NCI-H128 (cell line): ENCODE measurements around the gene NFIX.

Experiments used
- DNase-seq: peaks from one replicate; lab custom pipeline; 2025; ENCODE audit not compliant: unreplicated experiment; lab: John Stamatoyannopoulos, UW

NFIX gene

GRCh38 chr19:12987190-12987589 is 8.1 kb upstream of the NFIX start:
- no peak for DNase-seq

GRCh38 chr19:12987781-12988180 is 7.5 kb upstream of the NFIX start:
- no peak for DNase-seq

GRCh38 chr19:12990431-12990830 is 4.8 kb upstream of the NFIX start:
- DNase-seq: no peak

GRCh38 chr19:12990853-12991252 is 4.4 kb upstream of the NFIX start:
- DNase-seq: no peak

- DNase-seq: no peak
These were observed 4.0 kb upstream of the NFIX start for GRCh38 chr19:12991296-12991695.

GRCh38 chr19:12992729-12993128 is 2.5 kb upstream of the NFIX start:
- no peak for DNase-seq

GRCh38 chr19:12993562-12993961 is 1.7 kb upstream of the NFIX start:
- DNase-seq: no peak

- no peak for DNase-seq
These were observed 526 bp downstream of the NFIX start for GRCh38 chr19:12995596-12996405.

- DNase-seq: no peak
These were observed 1.3 kb downstream of the NFIX start for GRCh38 chr19:12996406-12997094.

GRCh38 chr19:12997179-12997966 is 2.1 kb downstream of the NFIX start:
- no peak for DNase-seq

- no peak for DNase-seq
These were observed 3.0 kb downstream of the NFIX start for GRCh38 chr19:12997967-12998940.

GRCh38 chr19:13001166-13001501 is 5.9 kb downstream of the NFIX start:
- no peak for DNase-seq

GRCh38 chr19:13001502-13002165 is 6.4 kb downstream of the NFIX start:
- no peak for DNase-seq

- DNase-seq: no peak
These were observed 7.1 kb downstream of the NFIX start for GRCh38 chr19:13002166-13002898.

GRCh38 chr19:13003081-13003480 is 7.8 kb downstream of the NFIX start:
- no peak for DNase-seq

- no peak for DNase-seq
These were observed 9.0 kb downstream of the NFIX start for GRCh38 chr19:13004273-13004672.

GRCh38 chr19:13005253-13005652 is 10.0 kb downstream of the NFIX start:
- DNase-seq: no peak

- DNase-seq: no peak
These were observed 10.6 kb downstream of the NFIX start for GRCh38 chr19:13005861-13006370.
